Esophagus muscularis mucosa (tissue), 4 donors: Measurements from ENCODE around the gene ACAN. TPM values are rescaled to one million over a fixed set of nuclear protein-coding genes. Genes with fewer than 3 reads are reported as not detected.

Experiments
- DNase-seq: peaks from one replicate; pipeline ENCODE4 v3.0.0-alpha.2; 2017; ENCODE audit errors: extremely low spot score
- H3K27ac ChIP-seq, 4 donors: fragments of 200-600 bp; sonication (generic); replicated peaks in 1 of 4; 1 replicate in 3 of 4; 2 replicates in 1 of 4; pipeline ENCODE4 v1.5.1; 2016 to 2019; ENCODE audit warnings: mild to moderate bottlenecking in 1 of 4
- H3K27me3 ChIP-seq, 4 donors: fragments of 200-600 bp; sonication (generic); one replicate each; pipeline versions ENCODE4 v1.5.1 to v1.6.0; 2016 to 2019
- H3K36me3 ChIP-seq, 4 donors: fragments of 200-600 bp; sonication (generic); one replicate each; pipeline ENCODE4 v1.5.1; 2016 to 2019
- H3K4me1 ChIP-seq, 4 donors: fragments of 200-600 bp; sonication (generic); one replicate each; pipeline ENCODE4 v1.5.1; 2016 to 2019
- H3K4me3 ChIP-seq, 4 donors: fragments of 200-600 bp; sonication (generic); 1 replicate in 2 of 4; 2 replicates in 2 of 4; pipeline ENCODE4 v1.5.1; 2016 to 2019; ENCODE audit warnings: mild to moderate bottlenecking in 4 of 4, moderate library complexity in 1 of 4
- H3K9me3 ChIP-seq, 4 donors: fragments of 200-600 bp; sonication (generic); 1 replicate in 3 of 4; 2 replicates in 1 of 4; pipeline ENCODE4 v1.5.1; 2016 to 2019
- EP300 ChIP-seq: sonication (generic); formaldehyde crosslinking; IDR thresholded peaks from one replicate; pipeline ENCODE4 v1.6.1; 2017; ENCODE audit warnings: antibody characterized with exemption
- POLR2A ChIP-seq: fragments of 450-650 bp; IDR thresholded peaks from one replicate; pipeline ENCODE4 v1.6.1; 2017; ENCODE audit warnings: antibody characterized with exemption, moderate library complexity, mild to moderate bottlenecking, low read depth
- POLR2AphosphoS5 ChIP-seq, 2 donors: sonication (generic); formaldehyde crosslinking; IDR thresholded peaks; one replicate each; pipeline ENCODE4 v1.6.1; 2017; ENCODE audit warnings: antibody characterized with exemption in 2 of 2
- WGBS: methylation state at CpG from one replicate; pipeline ENCODE4 v1.1.5; 2018; 5-methylcytosine and 5-hydroxymethylcytosine counted together
- intact Hi-C: fragments of 100-400 bp; cut with DNase I; formaldehyde crosslinking; loops from one replicate; pipeline ENCODE4 v1.15.1; 2023
- total RNA-seq, 4 donors: library from RNA; depleted of rRNA; stranded (reverse); fragments of >200 nt; gene quantifications; one replicate each; pipeline versions ENCODE4 v1.1.0 to v1.2.1, GENCODE V29; 2016
- TF ChIP-seq, protein P1 (sequence below), 3 experiments: fragments of 200-600 bp in 2 of 3; fragments of 450-650 bp in 1 of 3; sonication (generic) in 2 of 3; IDR thresholded peaks; one replicate each; pipeline ENCODE4 v1.5.1; 2017 to 2019; ENCODE audit warnings: antibody characterized with exemption in 3 of 3, mild to moderate bottlenecking in 2 of 3, moderate library complexity in 1 of 3

Gene ACAN
- total RNA-seq, 4 donors from 2014 or later = under 0.01 to 0.11 (median 0.06) TPM; not detected in 1

DNA sequence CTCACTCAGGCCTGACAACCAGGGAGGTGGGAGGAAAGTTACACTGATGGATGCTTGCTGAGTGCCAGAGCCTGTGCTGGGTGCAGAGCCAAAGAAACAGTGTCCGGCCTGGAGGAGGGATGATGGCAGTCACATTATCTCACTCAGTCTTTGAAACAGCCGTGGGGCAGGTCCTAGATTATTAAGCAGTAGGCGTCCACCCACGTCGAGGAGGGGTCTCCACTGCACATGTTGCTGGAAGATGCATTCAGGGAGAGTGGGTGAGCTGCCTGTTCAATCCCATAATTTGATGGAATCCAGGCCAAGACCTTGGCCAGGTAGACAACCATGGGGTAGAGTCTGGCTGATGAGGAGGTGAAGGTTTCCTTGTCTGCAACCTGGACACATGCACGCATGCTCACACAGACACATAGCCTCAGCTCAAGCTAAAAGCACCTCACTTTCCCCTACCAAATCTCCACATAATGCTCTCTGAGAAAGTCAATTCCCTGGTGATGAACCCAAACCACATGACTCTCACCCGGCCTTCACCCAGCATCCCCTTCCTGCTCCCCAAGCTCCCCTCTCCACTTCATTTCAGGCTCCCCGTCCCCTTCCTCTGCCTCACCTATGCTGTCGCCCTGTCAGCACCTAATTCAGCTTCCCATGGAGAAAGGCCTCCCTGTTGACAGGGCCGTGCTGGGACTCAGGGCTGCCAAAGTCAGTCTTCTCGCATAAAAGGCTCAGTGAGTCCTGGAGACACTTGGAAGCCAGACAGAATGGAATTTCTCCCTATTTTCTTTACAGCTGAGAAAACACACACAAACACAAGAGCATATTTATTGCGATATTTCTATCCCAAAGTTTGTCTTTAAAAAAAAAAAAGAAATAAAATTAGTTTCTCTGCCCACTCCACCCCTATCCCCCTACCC lies 29.8 kb downstream of the ACAN start:
- Histone ChIP-seq H3K27me3 (no peaks in the 10 kb centered on the region), H3K9me3 (no peaks in the 10 kb centered on the region), H3K36me3 (no peaks in the 10 kb centered on the region), H3K27ac (no peak overlapping the region), H3K4me3 (no peak overlapping the region), H3K4me1 (peaks cover 0 to 6% (median 0%) of the 10 kb centered on the region in 4 donors)
- no peak for DNase-seq
- TF ChIP-seq EP300 (no peak), POLR2A (no peak), POLR2AphosphoS5 (IDR thresholded peaks at IDR 0.05) (no peak)
- TF ChIP-seq, protein P1, sequence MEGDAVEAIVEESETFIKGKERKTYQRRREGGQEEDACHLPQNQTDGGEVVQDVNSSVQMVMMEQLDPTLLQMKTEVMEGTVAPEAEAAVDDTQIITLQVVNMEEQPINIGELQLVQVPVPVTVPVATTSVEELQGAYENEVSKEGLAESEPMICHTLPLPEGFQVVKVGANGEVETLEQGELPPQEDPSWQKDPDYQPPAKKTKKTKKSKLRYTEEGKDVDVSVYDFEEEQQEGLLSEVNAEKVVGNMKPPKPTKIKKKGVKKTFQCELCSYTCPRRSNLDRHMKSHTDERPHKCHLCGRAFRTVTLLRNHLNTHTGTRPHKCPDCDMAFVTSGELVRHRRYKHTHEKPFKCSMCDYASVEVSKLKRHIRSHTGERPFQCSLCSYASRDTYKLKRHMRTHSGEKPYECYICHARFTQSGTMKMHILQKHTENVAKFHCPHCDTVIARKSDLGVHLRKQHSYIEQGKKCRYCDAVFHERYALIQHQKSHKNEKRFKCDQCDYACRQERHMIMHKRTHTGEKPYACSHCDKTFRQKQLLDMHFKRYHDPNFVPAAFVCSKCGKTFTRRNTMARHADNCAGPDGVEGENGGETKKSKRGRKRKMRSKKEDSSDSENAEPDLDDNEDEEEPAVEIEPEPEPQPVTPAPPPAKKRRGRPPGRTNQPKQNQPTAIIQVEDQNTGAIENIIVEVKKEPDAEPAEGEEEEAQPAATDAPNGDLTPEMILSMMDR (IDR thresholded peaks at IDR 0.05) = no peak
- 78% methylated on average over 12 of the region's 12 CpGs for WGBS
- intact Hi-C loops = loop anchor here (5.0 kb wide), 1 partner anchor 176 kb away; no protein-coding TSS in a partner anchor

DNA sequence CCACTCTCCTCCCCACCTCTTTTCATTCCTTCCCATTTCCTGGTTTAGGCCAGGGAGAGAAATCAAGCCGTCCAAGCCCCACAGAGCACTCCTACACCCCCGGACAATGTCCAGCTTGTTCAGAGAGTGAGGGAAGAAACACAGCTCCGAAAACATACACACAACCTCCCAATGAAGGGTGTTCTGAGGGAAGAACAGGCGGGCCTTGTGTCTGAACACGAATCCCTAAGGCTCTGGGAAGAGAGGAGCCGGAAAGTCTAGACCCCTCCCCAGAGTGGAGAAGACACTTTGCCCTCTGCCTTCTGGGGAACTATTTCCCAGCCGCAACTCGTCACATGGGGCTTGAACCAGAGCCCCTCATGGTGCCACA lies 30.5 kb downstream of the ACAN start:
- TF ChIP-seq EP300 (no peak), POLR2A (no peak), POLR2AphosphoS5 (IDR thresholded peaks at IDR 0.05) (no peak)
- TF ChIP-seq, protein P1 (IDR thresholded peaks at IDR 0.05) = no peak
- H3K36me3 ChIP-seq = no peaks in the 10 kb centered on the region
- H3K4me3 ChIP-seq = no peak overlapping the region
- WGBS = 61% methylated on average over 8 of the region's 8 CpGs
- peaks cover 0 to 6% (median 0%) of the 10 kb centered on the region in 4 donors for H3K4me1 ChIP-seq
- intact Hi-C loops = loop anchor here (5.0 kb wide), 1 partner anchor 176 kb away; no protein-coding TSS in a partner anchor
- H3K27me3 ChIP-seq = no peaks in the 10 kb centered on the region
- H3K9me3 ChIP-seq = no peaks in the 10 kb centered on the region
- DNase-seq = no peak
- H3K27ac ChIP-seq = no peak overlapping the region

DNA sequence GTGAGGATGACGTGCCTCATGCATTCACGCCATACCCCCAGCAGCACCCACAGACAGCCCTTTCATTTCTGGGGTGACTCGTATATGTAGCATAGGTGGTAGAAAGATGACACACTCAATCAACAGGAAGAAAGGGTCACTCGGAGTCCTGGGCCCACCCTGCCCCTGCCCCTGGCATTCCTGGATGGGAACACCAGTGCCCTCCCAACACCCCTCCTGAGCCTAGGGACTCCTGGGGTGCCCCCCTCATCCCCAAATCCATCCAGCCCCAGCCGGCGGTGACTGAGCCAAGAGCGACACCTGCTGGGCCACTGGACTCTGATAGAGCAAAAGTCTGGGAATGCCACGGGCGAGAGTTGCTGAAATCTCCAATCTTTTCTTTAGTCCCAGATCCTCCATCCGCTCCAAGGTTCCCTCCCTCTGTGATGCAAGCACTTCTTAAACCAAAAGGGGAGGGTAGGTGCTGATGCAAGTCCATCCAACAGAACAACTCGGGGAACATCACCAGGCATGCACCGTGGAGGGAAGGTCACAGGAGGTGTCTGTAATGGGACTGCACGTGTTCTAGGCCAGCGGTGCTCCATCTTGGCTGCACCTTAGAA lies 31.1 kb downstream of the ACAN start:
- TF ChIP-seq EP300 (no peak), POLR2AphosphoS5 (IDR thresholded peaks at IDR 0.05) (no peak), POLR2A (no peak)
- TF ChIP-seq, protein P1 (IDR thresholded peaks at IDR 0.05) = peak; percentile 49 to 54 (median 49)

DNA sequence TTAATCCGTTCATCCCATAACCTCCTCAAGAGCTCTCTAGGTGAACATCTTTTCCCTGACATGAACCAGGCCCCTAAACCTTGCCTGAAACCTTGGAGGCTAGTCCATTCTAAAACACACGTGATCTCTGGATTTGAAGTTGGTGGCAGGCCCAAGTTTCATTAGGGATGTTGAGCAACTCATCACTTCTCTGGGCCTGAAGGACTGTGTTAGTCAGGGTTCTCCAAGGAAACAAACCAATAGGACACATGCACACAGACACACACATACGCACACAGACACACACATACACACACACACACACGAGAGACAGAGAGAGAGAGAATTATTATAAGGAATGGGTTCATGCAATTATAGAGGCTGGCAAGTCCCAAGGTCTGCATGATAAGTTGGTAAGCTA lies 31.9 kb downstream of the ACAN start:
- WGBS = 77% methylated on average over 4 of the region's 4 CpGs
- intact Hi-C loops = no loop called here
- no peak for DNase-seq

More for the DNA sequence above, 31.1 kb downstream of the ACAN start:
- Histone ChIP-seq H3K27ac (no peak overlapping the region), H3K36me3 (no peaks in the 10 kb centered on the region), H3K27me3 (no peaks in the 10 kb centered on the region), H3K4me1 (peaks cover 0 to 6% (median 0%) of the 10 kb centered on the region in 4 donors), H3K9me3 (no peaks in the 10 kb centered on the region), H3K4me3 (no peak overlapping the region)
- 37% methylated on average over 12 of the region's 14 CpGs for WGBS
- intact Hi-C loops = loop anchor here (5.0 kb wide), 1 partner anchor 177 kb away; no protein-coding TSS in a partner anchor
- no peak for DNase-seq

More for the DNA sequence above, 31.9 kb downstream of the ACAN start:
- no peak overlapping the region for H3K27ac ChIP-seq
- no peaks in the 10 kb centered on the region for H3K27me3 ChIP-seq
- H3K4me3 ChIP-seq = no peak overlapping the region
- H3K9me3 ChIP-seq = no peaks in the 10 kb centered on the region
- H3K4me1 ChIP-seq = peaks cover 0 to 6% (median 0%) of the 10 kb centered on the region in 4 donors
- TF ChIP-seq, protein P1 (IDR thresholded peaks at IDR 0.05) = no peak
- TF ChIP-seq EP300 (no peak), POLR2AphosphoS5 (IDR thresholded peaks at IDR 0.05) (no peak), POLR2A (no peak)
- no peaks in the 10 kb centered on the region for H3K36me3 ChIP-seq
